ENCODE data around the gene USP3. TPM values are rescaled to one million over a fixed set of nuclear protein-coding genes. Genes with fewer than 3 reads are reported as not detected.

USP3 gene
- total and polyA plus RNA-seq, 2 of the 13 experiments (the other 11 are each of a cell fraction or from before 2014, with no cell fraction given), result 14.3 to 61.2 TPM

DNA sequence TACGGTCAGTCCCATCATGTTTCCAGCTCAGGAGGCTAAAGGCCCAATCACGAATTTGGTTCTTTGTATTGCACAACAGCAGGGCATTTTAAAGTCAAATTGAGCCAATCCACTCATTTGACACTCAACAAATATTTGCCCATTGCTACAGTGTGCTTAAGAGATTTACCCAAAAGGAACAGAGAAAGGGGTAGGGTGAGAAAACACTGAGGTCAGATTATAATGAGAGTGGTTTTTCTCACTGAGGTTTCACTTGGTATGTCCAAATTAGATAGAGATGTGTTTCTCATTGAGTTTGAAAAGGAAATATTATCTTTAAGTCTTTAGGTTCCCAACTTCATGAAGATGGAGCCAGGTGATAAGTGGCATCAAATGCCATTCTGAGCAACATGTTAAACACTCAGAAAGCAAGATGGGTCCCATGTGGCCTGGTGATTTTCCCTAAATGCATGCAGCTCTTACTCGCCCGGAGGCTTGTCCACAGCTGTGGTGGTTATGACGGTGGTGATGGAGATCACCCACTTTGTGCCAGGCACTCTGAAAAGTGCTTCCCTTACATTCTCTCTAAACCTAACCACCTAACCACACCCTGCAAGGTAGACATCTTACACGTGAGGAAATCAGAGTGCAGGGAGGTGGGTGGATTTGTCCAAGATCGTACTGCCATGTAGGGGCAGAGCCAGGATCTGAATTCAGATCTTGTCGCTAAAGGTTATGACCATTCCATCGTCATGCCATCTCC, 31.2 kb upstream of the USP3 start (continued):
- TF ChIP-seq, protein P1, sequence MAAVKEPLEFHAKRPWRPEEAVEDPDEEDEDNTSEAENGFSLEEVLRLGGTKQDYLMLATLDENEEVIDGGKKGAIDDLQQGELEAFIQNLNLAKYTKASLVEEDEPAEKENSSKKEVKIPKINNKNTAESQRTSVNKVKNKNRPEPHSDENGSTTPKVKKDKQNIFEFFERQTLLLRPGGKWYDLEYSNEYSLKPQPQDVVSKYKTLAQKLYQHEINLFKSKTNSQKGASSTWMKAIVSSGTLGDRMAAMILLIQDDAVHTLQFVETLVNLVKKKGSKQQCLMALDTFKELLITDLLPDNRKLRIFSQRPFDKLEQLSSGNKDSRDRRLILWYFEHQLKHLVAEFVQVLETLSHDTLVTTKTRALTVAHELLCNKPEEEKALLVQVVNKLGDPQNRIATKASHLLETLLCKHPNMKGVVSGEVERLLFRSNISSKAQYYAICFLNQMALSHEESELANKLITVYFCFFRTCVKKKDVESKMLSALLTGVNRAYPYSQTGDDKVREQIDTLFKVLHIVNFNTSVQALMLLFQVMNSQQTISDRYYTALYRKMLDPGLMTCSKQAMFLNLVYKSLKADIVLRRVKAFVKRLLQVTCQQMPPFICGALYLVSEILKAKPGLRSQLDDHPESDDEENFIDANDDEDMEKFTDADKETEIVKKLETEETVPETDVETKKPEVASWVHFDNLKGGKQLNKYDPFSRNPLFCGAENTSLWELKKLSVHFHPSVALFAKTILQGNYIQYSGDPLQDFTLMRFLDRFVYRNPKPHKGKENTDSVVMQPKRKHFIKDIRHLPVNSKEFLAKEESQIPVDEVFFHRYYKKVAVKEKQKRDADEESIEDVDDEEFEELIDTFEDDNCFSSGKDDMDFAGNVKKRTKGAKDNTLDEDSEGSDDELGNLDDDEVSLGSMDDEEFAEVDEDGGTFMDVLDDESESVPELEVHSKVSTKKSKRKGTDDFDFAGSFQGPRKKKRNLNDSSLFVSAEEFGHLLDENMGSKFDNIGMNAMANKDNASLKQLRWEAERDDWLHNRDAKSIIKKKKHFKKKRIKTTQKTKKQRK (IDR thresholded peaks at IDR 0.05; ENCODE audit: low read length), result no peak
- TF ChIP-seq ZNF670 (CRISPR knock-in tag; IDR thresholded peaks at IDR 0.05; ENCODE audit: borderline replicate concordance) (peak; percentile 36; the same call in 1 of the 2 replicates), FIP1L1 (IDR thresholded peaks at IDR 0.05; ENCODE audit: borderline replicate concordance, insufficient read depth, low read depth, low read length) (no peak), CENPT (CRISPR knock-in tag; IDR thresholded peaks at IDR 0.05; ENCODE audit: low read depth) (no peak), ZNF75D (CRISPR knock-in tag; IDR thresholded peaks at IDR 0.05; ENCODE audit: borderline replicate concordance) (no peak), ETV6 (CRISPR knock-in tag; conservative IDR thresholded peaks at IDR 0.05) (no peak), ZIK1 (CRISPR knock-in tag; IDR thresholded peaks at IDR 0.05; ENCODE audit: borderline replicate concordance, low read depth) (no peak), RFXAP (CRISPR knock-in tag; IDR thresholded peaks at IDR 0.05; ENCODE audit: borderline replicate concordance) (peak; percentile 35; the same call in 1 of the 2 replicates), KMT2B (CRISPR knock-in tag; IDR thresholded peaks at IDR 0.05) (no peak), ZNF20 (CRISPR knock-in tag; IDR thresholded peaks at IDR 0.05) (no peak), NKX3-1 (CRISPR knock-in tag; IDR thresholded peaks at IDR 0.05) (peak; percentile 96), FOXO1 (CRISPR knock-in tag; IDR thresholded peaks at IDR 0.05) (peak; percentile 86), NR2F1 (CRISPR knock-in tag; IDR thresholded peaks at IDR 0.05) (peak in 1 of 2 experiments; percentile 59; a peak in 1 of 4 replicates), ZSCAN22 (CRISPR knock-in tag; IDR thresholded peaks at IDR 0.05) (no peak), HNRNPH1 (optimal IDR thresholded peaks at IDR 0.05; ENCODE audit: low read depth, low read length) (no peak), MAFG (CRISPR knock-in tag; IDR thresholded peaks at IDR 0.05) (no peak), FOSL2 (CRISPR knock-in tag; IDR thresholded peaks at IDR 0.05) (peak; percentile 55; the same call in 1 of the 2 replicates), RNF2 (conservative IDR thresholded peaks at IDR 0.05; ENCODE audit: low read depth) (no peak), JARID2 (CRISPR knock-in tag; IDR thresholded peaks at IDR 0.05; ENCODE audit: insufficient replicate concordance) (no peak), ZBTB7A (CRISPR knock-in tag; IDR thresholded peaks at IDR 0.05) (no peak)
- TF ChIP-seq, protein P2, sequence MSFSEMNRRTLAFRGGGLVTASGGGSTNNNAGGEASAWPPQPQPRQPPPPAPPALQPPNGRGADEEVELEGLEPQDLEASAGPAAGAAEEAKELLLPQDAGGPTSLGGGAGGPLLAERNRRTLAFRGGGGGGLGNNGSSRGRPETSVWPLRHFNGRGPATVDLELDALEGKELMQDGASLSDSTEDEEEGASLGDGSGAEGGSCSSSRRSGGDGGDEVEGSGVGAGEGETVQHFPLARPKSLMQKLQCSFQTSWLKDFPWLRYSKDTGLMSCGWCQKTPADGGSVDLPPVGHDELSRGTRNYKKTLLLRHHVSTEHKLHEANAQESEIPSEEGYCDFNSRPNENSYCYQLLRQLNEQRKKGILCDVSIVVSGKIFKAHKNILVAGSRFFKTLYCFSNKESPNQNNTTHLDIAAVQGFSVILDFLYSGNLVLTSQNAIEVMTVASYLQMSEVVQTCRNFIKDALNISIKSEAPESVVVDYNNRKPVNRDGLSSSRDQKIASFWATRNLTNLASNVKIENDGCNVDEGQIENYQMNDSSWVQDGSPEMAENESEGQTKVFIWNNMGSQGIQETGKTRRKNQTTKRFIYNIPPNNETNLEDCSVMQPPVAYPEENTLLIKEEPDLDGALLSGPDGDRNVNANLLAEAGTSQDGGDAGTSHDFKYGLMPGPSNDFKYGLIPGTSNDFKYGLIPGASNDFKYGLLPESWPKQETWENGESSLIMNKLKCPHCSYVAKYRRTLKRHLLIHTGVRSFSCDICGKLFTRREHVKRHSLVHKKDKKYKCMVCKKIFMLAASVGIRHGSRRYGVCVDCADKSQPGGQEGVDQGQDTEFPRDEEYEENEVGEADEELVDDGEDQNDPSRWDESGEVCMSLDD (CRISPR knock-in tag; IDR thresholded peaks at IDR 0.05; ENCODE audit: borderline replicate concordance), result no peak
- TF ChIP-seq, protein P3, sequence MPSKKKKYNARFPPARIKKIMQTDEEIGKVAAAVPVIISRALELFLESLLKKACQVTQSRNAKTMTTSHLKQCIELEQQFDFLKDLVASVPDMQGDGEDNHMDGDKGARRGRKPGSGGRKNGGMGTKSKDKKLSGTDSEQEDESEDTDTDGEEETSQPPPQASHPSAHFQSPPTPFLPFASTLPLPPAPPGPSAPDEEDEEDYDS (CRISPR knock-in tag; IDR thresholded peaks at IDR 0.05), result peak; percentile 44

All from HepG2 (cell line).